Activated CD8-positive, alpha-beta T cell treated with anti-CD3 and anti-CD28 coated beads, Interleukin-2, amount 10 ng/mL, durations not matched to agents 7 days and 5 days (primary cell): ENCODE results near the gene IFNW1. TPM values are rescaled to one million over a fixed set of nuclear protein-coding genes. Genes with fewer than 3 reads are reported as not detected.

Source experiments
- ATAC-seq: fragments of 150-1000 bp; cut with Tn5 transposase; one replicate; pipeline ENCODE4 v1.10.0; 2021; ENCODE audit warnings: moderate library complexity
- CTCF ChIA-PET: fragments of 350-600 bp; sonication (Branson Sonifier 250); formaldehyde crosslinking; loops from one replicate; lab custom pipeline; 2021; ENCODE audit warnings: antibody characterized with exemption; lab: Charles Lee
- POLR2A ChIA-PET: fragments of 350-600 bp; sonication (Branson Sonifier 250); formaldehyde crosslinking; loops from one replicate; lab custom pipeline; 2021; ENCODE audit warnings: antibody characterized with exemption; lab: Charles Lee
- DNase-seq: peaks from one replicate; pipeline ENCODE4 v3.0.0-alpha.2; 2020
- H3K27ac Mint-ChIP-seq: one replicate; pipeline ENCODE4 v1.8.0; 2021; ENCODE audit warnings: mild to moderate bottlenecking, mixed read lengths
- H3K27me3 Mint-ChIP-seq: one replicate; pipeline ENCODE4 v1.8.0; 2021; ENCODE audit warnings: low read depth, mixed read lengths
- H3K36me3 Mint-ChIP-seq: one replicate; pipeline ENCODE4 v1.8.0; 2021; ENCODE audit warnings: low read depth, mixed read lengths
- H3K4me1 Mint-ChIP-seq: one replicate; pipeline ENCODE4 v1.8.0; 2021; ENCODE audit warnings: low read depth, mixed read lengths
- H3K4me3 Mint-ChIP-seq: one replicate; pipeline ENCODE4 v1.8.0; 2021; ENCODE audit warnings: mild to moderate bottlenecking, mixed read lengths
- H3K9me3 Mint-ChIP-seq: one replicate; pipeline ENCODE4 v1.8.0; 2022; ENCODE audit warnings: mixed read lengths; ENCODE audit not compliant: insufficient read depth
- total RNA-seq, 2 experiments: library from RNA; stranded (reverse); gene quantifications; one replicate each; pipeline ENCODE4 v1.2.3, GENCODE V29; 2021

The IFNW1 gene
- total RNA-seq, 2 experiments from 2014 or later = not detected

- no peak for DNase-seq
- POLR2A ChIA-PET = interaction anchor here (0.7 kb wide), 1 partner anchor 74 kb away, joined by 6 read pairs; no protein-coding TSS in a partner anchor
- H3K9me3 Mint-ChIP-seq = no peaks in the 10 kb centered on the region
- no peak overlapping the region for H3K4me3 Mint-ChIP-seq
- ATAC-seq = no peak
- H3K27ac Mint-ChIP-seq = no peak overlapping the region
- peaks cover 3% of the 10 kb centered on the region for H3K27me3 Mint-ChIP-seq
- H3K4me1 Mint-ChIP-seq = peaks cover 10% of the 10 kb centered on the region
- CTCF ChIA-PET = interaction anchor here (1.5 to 4.2 kb wide), 3 partner anchors 12 to 1179 kb away, joined by 3 to 26 read pairs (median 6); partner anchors contain the start of gene IFNB1
- H3K36me3 Mint-ChIP-seq = no peaks in the 10 kb centered on the region
Measured at GRCh38 chr9:21104787-21105186, 36.8 kb downstream of the IFNW1 start.

- Mint-ChIP-seq H3K36me3 (peaks cover 3% of the 10 kb centered on the region), H3K4me3 (no peak overlapping the region), H3K27ac (no peak overlapping the region), H3K4me1 (peaks cover 14% of the 10 kb centered on the region), H3K27me3 (peaks cover 3% of the 10 kb centered on the region), H3K9me3 (peaks cover 3% of the 10 kb centered on the region)
- DNase-seq (no peak), ATAC-seq (no peak)
- ChIA-PET POLR2A (no interaction called here), CTCF (interaction anchor here (1.8 to 4.2 kb wide), 2 partner anchors 9 to 24 kb away, joined by 9 to 26 read pairs; partner anchors contain the start of gene IFNB1)
Measured at GRCh38 chr9:21102305-21102704, 39.3 kb downstream of the IFNW1 start.

- Mint-ChIP-seq H3K27ac (no peak overlapping the region), H3K36me3 (peaks cover 5% of the 10 kb centered on the region), H3K9me3 (peaks cover 5% of the 10 kb centered on the region), H3K27me3 (peaks cover 3% of the 10 kb centered on the region), H3K4me3 (no peak overlapping the region), H3K4me1 (peaks cover 34% of the 10 kb centered on the region)
- ATAC-seq = no peak
- ChIA-PET POLR2A (no interaction called here), CTCF (interaction anchor here (2.9 kb wide), 1 partner anchor 13 kb away, joined by 26 read pairs; no protein-coding TSS in a partner anchor)
- no peak for DNase-seq
Measured at GRCh38 chr9:21097817-21098216, 43.8 kb downstream of the IFNW1 start.

GRCh38 chr9:21096901-21097255 is 44.8 kb downstream of the IFNW1 start:
- no peak for DNase-seq
- H3K27ac Mint-ChIP-seq = peak overlapping the region; percentile 85
- H3K4me1 Mint-ChIP-seq = peaks cover 43% of the 10 kb centered on the region
- no peak for ATAC-seq
- POLR2A ChIA-PET = interaction anchor here (1.2 to 2.4 kb wide), 4 partner anchors 12 to 1609 kb away, joined by 3 to 9 read pairs (median 4); partner anchors contain the start of gene HACD4
- peaks cover 5% of the 10 kb centered on the region for H3K9me3 Mint-ChIP-seq
- H3K36me3 Mint-ChIP-seq = peaks cover 7% of the 10 kb centered on the region
- CTCF ChIA-PET = interaction anchor here (0.8 to 2.9 kb wide), 13 partner anchors 11 to 474 kb away, joined by 3 to 26 read pairs (median 3); partner anchors contain the start of genes IFNB1 and MLLT3
- H3K4me3 Mint-ChIP-seq = peak overlapping the region; percentile 74
- H3K27me3 Mint-ChIP-seq = no peaks in the 10 kb centered on the region

- H3K27ac Mint-ChIP-seq = peak overlapping the region; percentile 85
- CTCF ChIA-PET = interaction anchor here (0.7 to 2.9 kb wide), 18 partner anchors 11 to 725 kb away, joined by 3 to 26 read pairs (median 4); partner anchors contain the start of genes HACD4, IFNB1 and MLLT3
- H3K9me3 Mint-ChIP-seq = peaks cover 5% of the 10 kb centered on the region
- ATAC-seq (peak; percentile 90), DNase-seq (peak; percentile 53)
- no peaks in the 10 kb centered on the region for H3K27me3 Mint-ChIP-seq
- POLR2A ChIA-PET = interaction anchor here (0.9 to 2.4 kb wide), 7 partner anchors 12 to 1608 kb away, joined by 3 to 9 read pairs (median 3); partner anchors contain the start of gene HACD4
- H3K4me3 Mint-ChIP-seq = peak overlapping the region; percentile 74
- H3K36me3 Mint-ChIP-seq = peaks cover 7% of the 10 kb centered on the region
- peaks cover 48% of the 10 kb centered on the region for H3K4me1 Mint-ChIP-seq
Measured at GRCh38 chr9:21096172-21096900, 45.3 kb downstream of the IFNW1 start.

- ChIA-PET POLR2A (interaction anchor here (0.9 to 2.4 kb wide), 5 partner anchors 11 to 580 kb away, joined by 3 to 9 read pairs (median 4); partner anchors contain the start of gene HACD4), CTCF (interaction anchor here (0.7 to 2.9 kb wide), 8 partner anchors 16 to 724 kb away, joined by 3 to 26 read pairs (median 5); partner anchors contain the start of genes HACD4 and IFNB1)
- Mint-ChIP-seq H3K4me1 (peaks cover 48% of the 10 kb centered on the region), H3K4me3 (peak overlapping the region; percentile 74), H3K9me3 (peaks cover 5% of the 10 kb centered on the region), H3K36me3 (peaks cover 7% of the 10 kb centered on the region), H3K27me3 (no peaks in the 10 kb centered on the region), H3K27ac (no peak overlapping the region)
- ATAC-seq (no peak), DNase-seq (no peak)
Measured at GRCh38 chr9:21095561-21095960, 46.1 kb downstream of the IFNW1 start.

Other genes with a start within 250 kb of the IFNW1 start
- gene HACD4, start 110.2 kb downstream of the IFNW1 start, total RNA-seq = 10 to 100 TPM; 13.3 to 13.9 TPM
- not detected for gene IFNB1, start 63.9 kb downstream of the IFNW1 start, total RNA-seq
- not detected for gene IFNA21, start 24.8 kb upstream of the IFNW1 start, total RNA-seq
- not detected for gene IFNA4, start 45.8 kb upstream of the IFNW1 start, total RNA-seq
- gene IFNA7, start 60.4 kb upstream of the IFNW1 start, total RNA-seq = not detected
- not detected for gene IFNA10, start 65.3 kb upstream of the IFNW1 start, total RNA-seq
- gene IFNA16, start 75.5 kb upstream of the IFNW1 start, total RNA-seq = not detected
- gene IFNA17, start 86.4 kb upstream of the IFNW1 start, total RNA-seq = not detected
- not detected for gene IFNA14, start 98.2 kb upstream of the IFNW1 start, total RNA-seq
- gene IFNA5, start 163.5 kb upstream of the IFNW1 start, total RNA-seq = not detected
- 10 to 100 TPM; 17.9 to 18.8 TPM for gene KLHL9, start 193.6 kb upstream of the IFNW1 start, total RNA-seq
- gene IFNA6, start 209.1 kb upstream of the IFNW1 start, total RNA-seq = not detected
- not detected for gene IFNA13, start 226.2 kb upstream of the IFNW1 start, total RNA-seq
- not detected for gene IFNA2, start 243.6 kb upstream of the IFNW1 start, total RNA-seq